AML-193 (cell line): ENCODE results near the gene SPACA7.
"Not testable (repeated sequence)": the region's sequence is repeated elsewhere in the genome, so short reads cannot be mapped to it uniquely, and the experiment has no call there.

ENCODE experiments used
- DNase-seq, 2 experiments: peaks; one replicate each; lab custom pipeline; 2025; lab: John Stamatoyannopoulos, UW

Gene SPACA7

GRCh38 chr13:112424098-112424497 lies 47.9 kb downstream of the SPACA7 start:
- no peak for DNase-seq

DNA sequence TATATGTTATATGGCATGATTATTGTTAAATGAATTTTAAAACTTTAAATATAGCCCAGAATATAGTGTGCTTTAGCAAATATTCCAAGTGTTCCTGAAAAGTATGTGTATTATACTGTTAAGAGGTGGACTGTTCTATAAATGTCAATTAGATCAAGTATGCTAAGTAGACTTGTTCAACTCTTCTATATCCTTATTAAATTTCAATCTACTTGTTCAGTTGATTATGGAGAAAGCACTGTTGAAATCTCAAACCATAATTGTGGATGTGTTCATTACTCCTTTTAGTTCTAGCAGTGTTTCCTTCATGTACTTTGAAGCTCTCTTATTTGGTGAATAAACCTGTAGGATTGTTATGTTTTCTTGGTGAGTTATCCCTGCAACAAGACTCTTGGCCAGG lies 52.5 kb downstream of the SPACA7 start:
- DNase-seq = no peak

DNA sequence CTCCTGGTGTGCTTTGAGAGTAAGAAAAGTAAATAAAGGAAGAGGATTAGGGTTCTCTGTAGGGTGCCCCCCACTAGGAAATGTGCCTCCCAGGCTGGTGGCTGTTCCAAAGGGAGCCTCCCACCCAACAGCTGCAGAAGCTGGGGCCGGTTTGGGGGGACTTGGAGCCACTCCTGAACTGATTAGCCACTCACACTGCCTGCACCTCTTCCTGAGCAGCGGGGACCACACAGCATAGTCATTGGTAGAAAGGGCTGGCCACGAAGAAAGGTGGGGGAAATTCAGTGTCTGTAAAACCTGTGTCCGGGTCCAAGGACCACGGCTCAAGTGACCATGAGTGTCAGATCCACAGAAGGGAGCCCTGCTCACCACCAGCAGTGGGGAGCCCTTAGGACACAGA lies 55.6 kb downstream of the SPACA7 start:
- no peak for DNase-seq

GRCh38 chr13:112432734-112433133 lies 56.6 kb downstream of the SPACA7 start:
- DNase-seq = not testable (repeated sequence)

DNA sequence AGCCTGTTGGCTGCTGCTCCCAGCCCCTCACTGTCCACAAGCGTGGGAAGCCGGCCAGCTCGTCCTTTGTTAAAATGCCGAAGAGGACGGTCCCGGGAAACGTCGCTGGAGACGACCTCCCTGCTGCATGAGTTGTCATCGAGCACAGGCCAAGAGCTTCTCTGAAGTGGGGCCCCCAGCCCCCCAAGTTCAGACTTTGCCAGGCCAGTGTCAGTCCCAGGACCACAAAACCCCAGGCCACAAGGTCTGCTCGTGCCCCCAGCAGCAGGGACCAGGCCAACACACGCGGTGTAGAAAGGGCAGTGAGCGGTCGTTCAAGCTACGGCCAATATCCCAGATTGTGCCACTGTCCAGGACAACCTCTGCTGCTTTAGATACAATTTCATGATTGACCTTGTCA lies 57.4 kb downstream of the SPACA7 start:
- not testable (repeated sequence) for DNase-seq

GRCh38 chr13:112434032-112434431 lies 57.9 kb downstream of the SPACA7 start:
- no peak for DNase-seq

DNA sequence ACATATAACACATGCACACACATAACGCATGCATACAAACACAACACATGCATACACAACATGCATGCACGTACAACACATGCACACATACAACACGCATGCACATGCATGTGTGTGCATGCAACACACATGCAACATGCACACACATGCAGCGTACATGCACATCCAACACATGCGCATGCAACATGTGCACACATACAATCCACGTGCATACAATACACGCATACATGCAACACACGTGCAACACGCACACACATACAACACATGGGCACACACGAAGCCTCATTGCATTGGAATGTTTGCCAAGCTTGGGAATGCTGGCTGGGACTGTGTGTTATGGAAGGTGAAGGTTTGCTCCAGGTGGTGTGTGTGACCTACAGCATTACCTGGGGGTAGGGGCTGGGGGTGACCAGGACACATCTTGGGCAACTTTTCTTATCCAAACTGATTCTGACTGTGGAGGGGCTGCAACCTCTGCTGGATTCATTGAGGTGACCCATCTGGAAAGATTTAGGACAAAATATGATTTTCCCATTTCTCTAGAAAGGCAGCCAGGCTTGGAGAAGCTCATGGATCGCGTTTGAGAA lies 58.9 kb downstream of the SPACA7 start:
- no peak for DNase-seq

DNA sequence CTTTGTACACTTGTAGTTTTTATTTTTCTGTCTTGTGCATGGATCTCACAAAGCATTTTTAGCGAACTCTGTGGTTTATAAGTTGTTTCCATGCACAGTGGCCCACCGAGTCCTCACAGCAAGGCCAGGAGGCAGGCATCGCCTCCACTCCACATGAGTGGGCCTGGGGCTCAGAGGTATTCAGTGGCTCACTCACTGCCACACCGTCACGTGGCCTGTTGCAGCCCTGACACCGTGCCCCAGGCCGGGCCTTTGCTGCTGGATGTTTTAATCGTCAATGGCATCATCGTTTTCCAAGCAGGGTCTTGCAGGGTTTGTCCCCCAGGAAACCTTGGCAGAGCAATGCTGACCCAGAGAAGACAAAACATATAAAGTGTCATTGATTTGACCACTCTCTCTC lies 59.8 kb downstream of the SPACA7 start:
- DNase-seq = no peak

DNA sequence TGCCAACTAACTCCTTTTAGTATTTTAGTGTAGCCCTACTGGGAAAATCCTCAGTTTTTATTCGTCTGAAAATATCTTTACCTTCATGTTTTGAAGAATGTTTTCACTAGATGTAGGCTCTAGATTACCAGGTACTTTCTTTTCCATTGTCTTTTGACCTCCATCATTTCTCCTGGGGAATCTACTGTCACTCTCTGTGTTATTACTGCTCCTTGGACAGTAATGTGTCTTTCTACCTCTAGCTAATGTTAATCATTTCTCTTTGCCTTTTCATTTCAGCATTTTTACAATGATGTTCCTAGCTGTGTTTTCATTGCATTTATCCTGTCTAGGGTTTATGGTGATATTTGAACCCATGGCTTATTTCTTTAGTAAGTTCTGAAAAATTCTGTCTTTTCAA lies 61.9 kb downstream of the SPACA7 start:
- no peak for DNase-seq

GRCh38 chr13:112438515-112438914 lies 62.4 kb downstream of the SPACA7 start:
- DNase-seq = no peak

DNA sequence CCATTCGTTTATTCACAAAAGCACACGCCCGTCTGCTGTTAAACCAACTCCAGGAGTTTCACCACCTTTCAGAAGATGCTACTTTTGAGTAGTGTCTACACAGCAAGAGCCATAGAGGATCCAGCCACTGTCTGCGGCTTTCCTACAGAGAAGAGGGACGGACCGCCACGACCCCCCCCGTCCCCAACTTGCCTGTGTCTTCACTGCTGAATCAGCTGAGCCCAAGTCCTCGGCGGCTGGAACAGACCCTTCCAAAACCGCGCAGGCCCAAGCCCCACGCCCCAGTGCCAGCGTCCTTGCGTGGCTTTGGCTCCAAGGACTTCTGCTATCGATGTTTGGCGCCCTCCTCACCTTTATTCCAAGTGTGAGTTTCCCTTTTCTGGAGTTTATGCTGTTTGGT lies 65.1 kb downstream of the SPACA7 start:
- DNase-seq = no peak

DNA sequence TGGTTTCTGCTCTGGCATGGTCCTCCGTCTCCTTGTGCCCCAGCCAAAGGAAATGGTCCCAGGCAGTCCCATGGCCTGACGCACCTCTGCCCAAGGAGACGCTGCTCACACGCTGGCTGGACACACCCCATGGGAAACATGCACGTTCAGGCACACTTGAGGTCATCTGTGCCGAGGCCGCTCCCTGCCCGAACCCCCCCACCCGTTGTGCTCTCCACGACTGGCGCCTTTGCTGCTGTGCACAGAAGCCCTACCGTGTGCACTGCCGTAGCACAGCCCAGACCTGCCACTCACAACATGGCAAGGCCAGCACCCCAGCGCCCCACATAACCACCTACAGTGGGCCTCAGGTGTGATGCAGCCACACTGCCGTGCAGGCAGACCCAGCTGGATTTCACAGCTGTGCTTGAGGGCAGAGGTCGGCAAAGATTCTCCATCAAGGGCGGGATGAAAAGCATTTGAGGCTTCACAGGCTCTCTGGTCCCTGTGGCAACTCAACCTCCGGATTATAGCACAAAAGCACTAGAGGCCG lies 65.7 kb downstream of the SPACA7 start:
- DNase-seq = no peak

DNA sequence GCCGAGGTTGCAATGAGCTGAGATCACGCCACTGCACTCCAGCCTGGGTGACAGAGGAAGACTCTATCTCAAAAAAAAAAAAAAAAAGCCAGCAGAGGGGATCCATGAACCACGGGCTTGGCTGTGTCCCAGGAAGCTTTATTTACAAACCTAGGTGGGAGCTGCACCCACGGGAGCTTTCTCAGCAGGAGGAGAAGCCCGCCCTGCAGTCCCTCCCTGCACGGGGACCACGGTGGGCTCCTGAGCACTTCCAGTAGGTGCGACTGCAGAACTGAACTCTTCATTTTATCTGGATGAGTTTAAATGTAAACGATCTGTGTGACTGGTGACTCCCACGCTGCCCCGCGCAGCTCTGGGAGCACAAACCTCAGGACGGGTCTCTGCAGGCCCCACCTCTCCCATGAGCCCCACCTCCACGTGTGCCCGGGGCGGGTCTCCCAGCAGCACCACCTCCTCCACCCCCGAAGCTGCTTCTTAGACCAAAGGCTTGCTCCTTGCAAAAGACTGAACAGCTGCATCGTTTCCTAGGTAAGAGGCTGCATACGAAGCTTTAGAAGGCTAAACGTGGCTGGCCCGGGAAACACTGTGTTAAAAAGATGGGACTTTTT lies 66.4 kb downstream of the SPACA7 start:
- no peak for DNase-seq

- no peak for DNase-seq
Observed at GRCh38 chr13:112443191-112443994, 67.2 kb downstream of the SPACA7 start.

- peak; percentile 13 to 51 for DNase-seq
Observed at GRCh38 chr13:112443995-112444311, 67.8 kb downstream of the SPACA7 start.

- DNase-seq = no peak
Observed at GRCh38 chr13:112444416-112445399, 68.6 kb downstream of the SPACA7 start.

DNA sequence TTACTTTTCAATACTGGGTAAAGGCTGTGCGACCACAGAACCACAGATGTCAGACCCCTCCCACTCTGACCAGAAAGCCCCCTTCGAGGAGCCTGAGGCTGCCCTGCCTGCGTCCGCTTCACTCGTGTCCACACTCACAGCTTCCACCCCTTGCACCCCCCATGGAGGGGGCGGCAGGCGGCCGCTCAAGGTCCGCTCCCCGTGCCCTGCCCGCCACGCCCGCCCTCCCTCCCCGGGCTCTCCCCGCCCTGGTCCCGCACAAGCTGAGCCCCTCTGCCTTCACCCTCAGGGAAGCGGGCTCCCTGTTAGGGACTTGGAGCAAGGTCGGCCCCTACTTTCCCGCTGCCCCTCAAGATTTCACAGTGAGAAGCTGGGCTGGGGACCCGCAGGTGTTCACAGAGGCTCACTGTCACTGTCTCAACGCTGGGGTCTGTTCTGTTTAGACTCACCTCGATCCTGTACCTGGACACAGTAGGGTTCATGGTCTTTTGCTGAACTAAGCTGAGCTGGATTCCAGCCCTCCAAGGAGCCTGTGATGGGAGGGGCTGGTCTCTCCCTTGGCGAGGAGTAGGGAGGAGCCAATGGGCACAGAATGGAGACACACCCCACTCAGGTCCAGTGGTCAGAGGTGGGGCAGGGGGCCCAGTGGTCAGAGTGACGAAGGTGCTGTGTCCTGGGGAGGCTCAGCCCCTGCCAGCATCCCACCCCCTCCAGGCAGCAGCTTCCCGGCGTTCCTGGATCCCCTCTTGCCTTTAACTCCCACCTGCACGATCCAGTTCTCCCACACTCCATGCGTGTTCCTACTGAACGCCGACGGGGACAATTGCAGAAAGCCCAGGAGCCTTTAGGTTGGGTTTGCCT lies 69.5 kb downstream of the SPACA7 start:
- no peak for DNase-seq

GRCh38 chr13:112446347-112446861 lies 70.2 kb downstream of the SPACA7 start:
- no peak for DNase-seq

- no peak for DNase-seq
Observed at GRCh38 chr13:112446867-112447266, 70.7 kb downstream of the SPACA7 start.

DNA sequence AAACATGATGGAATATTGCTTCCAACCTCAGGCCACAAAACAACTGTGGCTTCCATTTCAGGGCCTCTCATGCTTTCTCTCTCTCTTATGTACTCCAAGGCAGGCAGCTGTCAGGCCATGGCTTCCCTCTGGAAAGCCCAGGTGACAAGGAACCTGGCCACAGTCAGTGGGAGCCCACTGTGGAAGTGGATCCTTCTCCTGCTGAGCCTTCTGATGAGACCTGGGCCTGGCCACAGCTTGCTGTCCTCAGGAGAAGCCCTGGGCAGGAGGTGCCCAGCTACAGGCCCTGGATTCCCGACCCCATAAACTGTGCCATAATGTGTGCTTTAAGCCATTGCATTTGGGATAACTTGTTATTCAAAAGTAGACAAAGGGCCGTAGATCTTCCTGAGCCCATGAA lies 71.2 kb downstream of the SPACA7 start:
- no peak for DNase-seq
